GM12878 (cell line): ENCODE results near the gene CDKL5. TPM values are rescaled to one million over a fixed set of nuclear protein-coding genes. Genes with fewer than 3 reads are reported as not detected.

Source experiments
- ATAC-seq: fragments of 200-7000 bp; cut with Tn5 transposase; 3 replicates; pipeline ENCODE4 v1.9.1; 2020; ENCODE audit warnings: mild to moderate bottlenecking, moderate library complexity
- BruUV-seq: library from RNA; stranded (reverse); fragments of 400-500 nt; replicated peaks from 2 replicates; lab custom pipeline; 2021; lab: Mats Ljungman, UMichigan
- CTCF ChIA-PET: fragments of 300-600 bp; sonication (Branson Sonifier 250); formaldehyde crosslinking; extraction: SDS; loops from one replicate; lab custom pipeline; 2021; ENCODE audit warnings: inconsistent platforms; lab: Yijun Ruan, JAX
- POLR2A ChIA-PET: fragments of 350-600 bp; formaldehyde crosslinking; extraction: SDS; loops from one replicate; lab custom pipeline; 2021; ENCODE audit warnings: inconsistent platforms; lab: Charles Lee
- RAD21 ChIA-PET: fragments of 300-600 bp; sonication (Branson Sonifier 250); formaldehyde crosslinking; loops from one replicate; lab custom pipeline; 2023; ENCODE audit warnings: antibody characterized with exemption; ENCODE audit not compliant: unreplicated experiment; lab: Charles Lee
- SMC1A ChIA-PET: fragments of 300-600 bp; sonication (Branson Sonifier 250); formaldehyde crosslinking; loops from one replicate; lab custom pipeline; 2023; ENCODE audit not compliant: unreplicated experiment, uncharacterized antibody; lab: Charles Lee
- DNase-seq: peaks from one replicate; pipeline ENCODE4 v3.0.0-alpha.2; 2011; ENCODE audit warnings: low read depth, low spot score
- FAIRE-seq: peaks from 3 replicates; lab custom pipeline; 2011; peaks lifted over from hg19 to GRCh38; lab: Jason Lieb, UNC
- H2AFZ ChIP-seq: 2 replicates; pipeline ENCODE4 v1.6.0; 2011; ENCODE audit warnings: low read depth, low read length, control low read depth; ENCODE audit not compliant: control insufficient read depth
- H3K27ac ChIP-seq: 2 replicates; pipeline ENCODE4 v1.5.1; 2011; ENCODE audit warnings: control low read depth; ENCODE audit not compliant: control insufficient read depth, insufficient read depth
- H3K27me3 ChIP-seq, 2 experiments: replicated peaks in 1 of 2; 2 replicates each; pipeline versions ENCODE4 v1.6.0 to v1.6.1; 2011; ENCODE audit warnings: low read length in 1 of 2; ENCODE audit not compliant: control insufficient read depth in 2 of 2, insufficient read depth in 2 of 2
- H3K36me3 ChIP-seq, 2 experiments: 2 replicates each; pipeline ENCODE4 v1.5.1; 2011; ENCODE audit warnings: low read length in 1 of 2; ENCODE audit not compliant: control insufficient read depth in 2 of 2, insufficient read depth in 2 of 2
- H3K4me1 ChIP-seq: 2 replicates; pipeline ENCODE4 v1.6.1; 2011; ENCODE audit warnings: mild to moderate bottlenecking, low read length, moderate library complexity, mixed read lengths; ENCODE audit not compliant: control insufficient read depth, insufficient read depth
- H3K4me2 ChIP-seq: 2 replicates; pipeline ENCODE4 v1.6.0; 2011; ENCODE audit warnings: control low read depth; ENCODE audit not compliant: control insufficient read depth, insufficient read depth
- H3K4me3 ChIP-seq: fragments of 200-600 bp; sonication (generic); 2 replicates; pipeline ENCODE4 v1.5.1; 2016
- H3K79me2 ChIP-seq: 2 replicates; pipeline ENCODE4 v1.6.0; 2011; ENCODE audit warnings: low read length; ENCODE audit not compliant: control insufficient read depth, insufficient read depth
- H3K9ac ChIP-seq: 2 replicates; pipeline ENCODE4 v1.8.0; 2011; ENCODE audit warnings: low read length, control low read depth, mixed read lengths; ENCODE audit not compliant: control insufficient read depth, insufficient read depth
- H3K9me3 ChIP-seq: replicated peaks from 3 replicates; pipeline ENCODE4 v1.5.1; 2011; ENCODE audit warnings: mild to moderate bottlenecking, low read length; ENCODE audit not compliant: control insufficient read depth, insufficient read depth
- H4K20me1 ChIP-seq: 2 replicates; pipeline ENCODE4 v1.6.0; 2011; ENCODE audit not compliant: control insufficient read depth, insufficient read depth
- DPF2 ChIP-seq: fragments of 450-650 bp; IDR thresholded peaks from 2 replicates; pipeline ENCODE4 v1.6.1; 2017; ENCODE audit warnings: mild to moderate bottlenecking
- EED ChIP-seq: sonication (generic); IDR thresholded peaks from 2 replicates; pipeline ENCODE4 v1.6.1; 2016; ENCODE audit warnings: antibody characterized with exemption, low read depth
- FOXK2 ChIP-seq: fragments of 450-650 bp; IDR thresholded peaks from 2 replicates; pipeline ENCODE4 v1.6.1; 2017; ENCODE audit warnings: mild to moderate bottlenecking, moderate library complexity
- GATAD2B ChIP-seq: fragments of 450-650 bp; conservative IDR thresholded peaks from 2 replicates; pipeline ENCODE4 v1.6.1; 2017; ENCODE audit warnings: low read depth, mild to moderate bottlenecking, moderate library complexity
- IKZF2 ChIP-seq, 2 experiments: fragments of 450-650 bp; IDR thresholded peaks; 2 replicates each; pipeline ENCODE4 v1.6.1; 2017; ENCODE audit warnings: mild to moderate bottlenecking in 2 of 2, moderate library complexity in 2 of 2
- JUND ChIP-seq: IDR thresholded peaks from 2 replicates; pipeline ENCODE4 v1.6.1; 2012; ENCODE audit warnings: low read depth, mild to moderate bottlenecking, low read length, improper control_type of control experiment, moderate library complexity
- SREBF2 ChIP-seq: IDR thresholded peaks from 2 replicates; pipeline ENCODE4 v1.6.1; 2012; ENCODE audit warnings: mild to moderate bottlenecking, low read length
- TCF12 ChIP-seq: IDR thresholded peaks from 2 replicates; pipeline ENCODE4 v1.6.1; 2011; ENCODE audit warnings: low read depth, mild to moderate bottlenecking, low read length
- TCF7 ChIP-seq: IDR thresholded peaks from 2 replicates; pipeline ENCODE4 v1.6.1; 2014; ENCODE audit warnings: antibody characterized with exemption, borderline replicate concordance
- ZNF217 ChIP-seq: fragments of 450-650 bp; IDR thresholded peaks from 2 replicates; pipeline ENCODE4 v1.6.1; 2017; ENCODE audit warnings: antibody characterized with exemption, mild to moderate bottlenecking
- WGBS: methylation state at CpG from one replicate; pipeline ENCODE4 v1.1.6; 2016; ENCODE audit warnings: low lambda C conversion rate; ENCODE audit not compliant: insufficient replicate concordance, insufficient coverage; ENCODE audit errors: missing lambda C conversion rate; 5-methylcytosine and 5-hydroxymethylcytosine counted together
- in situ Hi-C: fragments of 300-500 bp; cut with MboI; formaldehyde crosslinking; loops from 9 replicates; pipeline ENCODE4 v1.14.3; 2018; ENCODE audit warnings: mixed read lengths
- intact Hi-C: fragments of 100-400 bp; cut with micrococcal nuclease; formaldehyde crosslinking; loops from one replicate; pipeline ENCODE4 v1.14.2; 2022; ENCODE audit not compliant: unreplicated experiment
- polyA plus RNA-seq, 11 experiments: library from polyadenylated mRNA; depleted of rRNA in 4 of 11; unstranded in 6 of 11; stranded (reverse) in 5 of 11; fragments of >200 nt; fragmentation: Nextera tagmentation in 4 of 11; fragmentation: Illumina TruSeq in 1 of 11; extraction: Ambion mirVana in 4 of 11; extraction: Trizol in 1 of 11; gene quantifications; 1 replicate in 1 of 11; 2 replicates in 10 of 11; pipeline versions ENCODE4 v1.2.1 to v1.2.3, GENCODE V29; 2011 to 2016; ENCODE audit warnings: inconsistent platforms in 2 of 11, missing spikeins in 2 of 11, low read depth in 1 of 11
- total RNA-seq, 4 experiments: library from RNA; depleted of rRNA in 3 of 4; stranded (reverse); fragments of >200 nt in 3 of 4; fragmentation: Illumina TruSeq in 1 of 4; extraction: Trizol in 1 of 4; gene quantifications; 2 replicates each; pipeline versions ENCODE4 v1.2.1 to v1.2.3, GENCODE V29; 2013 to 2021
- TF ChIP-seq, protein P1 (sequence below), 3 experiments: IDR thresholded peaks in 2 of 3; conservative IDR thresholded peaks in 1 of 3; 2 replicates each; pipeline ENCODE4 v1.5.1; 2011; ENCODE audit warnings: low read depth in 3 of 3, low read length in 3 of 3, mild to moderate bottlenecking in 3 of 3, control low read depth in 2 of 3, moderate library complexity in 2 of 3, inconsistent platforms in 1 of 3, mixed read lengths in 1 of 3; ENCODE audit not compliant: control insufficient read depth in 2 of 3, insufficient read depth in 1 of 3; ENCODE audit errors: extremely low read depth in 1 of 3

CDKL5 gene
- total and polyA plus RNA-seq, 10 of the 15 experiments (the other 5 are each of a cell fraction or from before 2014, with no cell fraction given) = 1.4 to 14.5 (median 6.3) TPM

DNA sequence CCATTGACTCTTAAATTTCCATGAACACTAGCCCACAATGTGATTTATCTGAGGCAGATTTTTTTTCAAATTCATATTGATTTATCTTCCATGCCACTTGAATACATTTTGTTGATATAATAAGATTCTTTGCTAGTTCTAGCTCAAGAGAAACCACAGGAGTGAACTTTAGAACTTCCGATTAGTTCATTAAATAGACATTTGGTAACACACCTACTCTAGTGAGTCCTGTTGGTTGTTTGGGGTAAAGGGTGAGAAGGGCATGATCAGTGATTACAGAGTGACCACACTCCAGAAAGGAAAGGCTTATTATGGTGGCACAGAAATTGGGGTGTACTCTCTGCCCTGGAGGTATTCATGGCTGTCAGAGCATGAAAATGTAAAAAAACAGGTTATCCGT lies 120.4 kb downstream of the CDKL5 start (continued):
- TF ChIP-seq SREBF2 (no peak), TCF7 (no peak)

DNA sequence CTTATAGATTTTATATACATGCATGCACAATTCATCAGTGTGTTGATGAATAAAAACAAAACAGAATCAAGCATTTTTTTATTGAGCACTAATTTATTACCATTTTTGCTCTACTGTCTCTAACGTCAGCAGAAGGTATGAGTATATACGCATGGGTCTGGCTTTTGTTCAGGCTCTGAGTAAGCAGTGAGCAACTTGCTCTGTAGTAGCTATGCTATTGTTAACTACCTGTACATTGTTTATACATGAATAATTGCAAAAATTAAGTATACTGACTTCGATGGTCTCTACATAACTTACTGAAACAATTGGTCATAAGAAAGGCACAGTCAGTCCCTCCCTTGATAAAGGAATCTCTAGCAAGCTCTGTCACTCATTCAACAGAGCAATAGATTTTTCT lies 123.6 kb downstream of the CDKL5 start:
- in situ Hi-C loops = no loop called here
- ATAC-seq = no peak
- WGBS = 65% methylated on average over 3 of the region's 3 CpGs

DNA sequence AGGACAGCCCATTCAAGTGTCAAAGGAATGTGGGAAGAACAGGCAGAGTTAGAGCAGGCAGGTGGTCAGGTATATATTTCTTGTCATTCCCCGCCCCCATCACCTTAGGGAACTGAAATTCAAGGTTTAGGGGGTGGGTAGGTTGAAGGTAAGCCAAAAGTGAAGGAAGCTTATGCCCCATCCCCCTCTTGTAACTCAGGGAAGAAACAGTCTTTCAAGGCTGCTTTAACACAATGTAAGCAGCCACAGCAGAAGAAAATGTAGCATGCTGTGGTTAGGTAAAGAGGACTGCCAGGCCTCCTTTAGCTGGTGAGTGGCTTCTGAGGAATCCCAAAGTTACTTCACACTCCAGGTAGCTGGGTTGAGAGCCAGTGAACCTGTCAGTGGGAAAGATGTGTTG lies 124.2 kb downstream of the CDKL5 start:
- Histone ChIP-seq H2AFZ (no peak overlapping the region), H3K4me1 (no peaks in the 10 kb centered on the region), H3K27me3 (no peaks in the 10 kb centered on the region), H3K9ac (no peak overlapping the region), H3K4me3 (no peak overlapping the region), H3K79me2 (no peaks in the 10 kb centered on the region), H3K4me2 (no peak overlapping the region), H3K27ac (no peak overlapping the region), H4K20me1 (no peaks in the 10 kb centered on the region), H3K36me3 (no peaks in the 10 kb centered on the region), H3K9me3 (no peaks in the 10 kb centered on the region)
- TF ChIP-seq GATAD2B (no peak), FOXK2 (no peak), EED (peak; percentile 19; the same call in 1 of the 2 replicates), ZNF217 (no peak), TCF12 (no peak)
- TF ChIP-seq, protein P1, sequence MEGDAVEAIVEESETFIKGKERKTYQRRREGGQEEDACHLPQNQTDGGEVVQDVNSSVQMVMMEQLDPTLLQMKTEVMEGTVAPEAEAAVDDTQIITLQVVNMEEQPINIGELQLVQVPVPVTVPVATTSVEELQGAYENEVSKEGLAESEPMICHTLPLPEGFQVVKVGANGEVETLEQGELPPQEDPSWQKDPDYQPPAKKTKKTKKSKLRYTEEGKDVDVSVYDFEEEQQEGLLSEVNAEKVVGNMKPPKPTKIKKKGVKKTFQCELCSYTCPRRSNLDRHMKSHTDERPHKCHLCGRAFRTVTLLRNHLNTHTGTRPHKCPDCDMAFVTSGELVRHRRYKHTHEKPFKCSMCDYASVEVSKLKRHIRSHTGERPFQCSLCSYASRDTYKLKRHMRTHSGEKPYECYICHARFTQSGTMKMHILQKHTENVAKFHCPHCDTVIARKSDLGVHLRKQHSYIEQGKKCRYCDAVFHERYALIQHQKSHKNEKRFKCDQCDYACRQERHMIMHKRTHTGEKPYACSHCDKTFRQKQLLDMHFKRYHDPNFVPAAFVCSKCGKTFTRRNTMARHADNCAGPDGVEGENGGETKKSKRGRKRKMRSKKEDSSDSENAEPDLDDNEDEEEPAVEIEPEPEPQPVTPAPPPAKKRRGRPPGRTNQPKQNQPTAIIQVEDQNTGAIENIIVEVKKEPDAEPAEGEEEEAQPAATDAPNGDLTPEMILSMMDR (IDR thresholded peaks at IDR 0.05 in 2 of 3, conservative IDR thresholded peaks at IDR 0.05 in 1 of 3; ENCODE audit: control insufficient read depth in 2 of 3, extremely low read depth in 1 of 3, insufficient read depth in 1 of 3, low read depth in 3 of 3, low read length in 3 of 3) = no peak
- no peak for DNase-seq
- CTCF ChIA-PET = interaction anchor here (1.2 kb wide), 1 partner anchor 11 kb away, joined by 3 read pairs; no protein-coding TSS in a partner anchor
- WGBS = 39% methylated on average over 1 of the region's 1 CpG
- RAD21 ChIA-PET = no interaction called here
- no peak for ATAC-seq
- POLR2A ChIA-PET = no interaction called here
- intact Hi-C loops (no loop called here), in situ Hi-C loops (no loop called here)
- SMC1A ChIA-PET = no interaction called here
- BruUV-seq = no TSS peak
- FAIRE-seq = no peak

More for the DNA sequence above, 123.6 kb downstream of the CDKL5 start:
- intact Hi-C loops = no loop called here
- FAIRE-seq = no peak
- H3K79me2 ChIP-seq = no peaks in the 10 kb centered on the region
- H3K36me3 ChIP-seq = no peaks in the 10 kb centered on the region
- H3K9ac ChIP-seq = no peak overlapping the region
- no peak for TF ChIP-seq IKZF2 (IDR thresholded peaks at IDR 0.05)
- no peak for TF ChIP-seq DPF2
- no peak for TF ChIP-seq JUND
- no peak for TF ChIP-seq ZNF217
- DNase-seq = no peak
- BruUV-seq = no TSS peak
- H3K9me3 ChIP-seq = no peaks in the 10 kb centered on the region
- ChIA-PET POLR2A (no interaction called here), CTCF (no interaction called here), SMC1A (no interaction called here), RAD21 (no interaction called here)
- no peak overlapping the region for H2AFZ ChIP-seq
- H3K4me3 ChIP-seq = no peak overlapping the region
- H4K20me1 ChIP-seq = no peaks in the 10 kb centered on the region
- H3K27ac ChIP-seq = no peak overlapping the region
- H3K4me2 ChIP-seq = no peak overlapping the region
- no peaks in the 10 kb centered on the region for H3K27me3 ChIP-seq
- H3K4me1 ChIP-seq = no peaks in the 10 kb centered on the region
